Body of pancreas (tissue), 4 donors: ENCODE data around the gene TXN. TPM values are rescaled to one million over a fixed set of nuclear protein-coding genes. Genes with fewer than 3 reads are reported as not detected.

Experiments used
- ATAC-seq: fragments of 150-250 bp; one replicate; pipeline ENCODE4 v1.9.1; 2016
- DNase-seq, 4 donors: peaks; one replicate each; pipeline ENCODE4 v3.0.0-alpha.2; 2019
- H3K27ac ChIP-seq, 4 donors: fragments of 200-600 bp; sonication (generic); 1 replicate in 3 of 4; 2 replicates in 1 of 4; pipeline versions ENCODE4 v1.5.1 to v1.6.1; 2016 to 2019; ENCODE audit warnings: mild to moderate bottlenecking in 1 of 4, mixed read lengths in 1 of 4, moderate library complexity in 1 of 4
- H3K27me3 ChIP-seq, 2 donors: fragments of 200-600 bp; sonication (generic); one replicate each; pipeline ENCODE4 v1.6.0; 2016; ENCODE audit warnings: mild to moderate bottlenecking in 1 of 2
- H3K36me3 ChIP-seq, 2 donors: fragments of 200-600 bp; sonication (generic); replicated peaks in 1 of 2; 2 replicates each; pipeline ENCODE4 v1.5.1; 2016; ENCODE audit warnings: low read depth in 2 of 2; ENCODE audit not compliant: insufficient read depth in 1 of 2
- H3K4me1 ChIP-seq: fragments of 200-600 bp; sonication (generic); one replicate; pipeline ENCODE4 v1.6.0; 2016
- H3K4me3 ChIP-seq, 2 donors: fragments of 200-600 bp; sonication (generic); 1 replicate in 1 of 2; 2 replicates in 1 of 2; pipeline ENCODE4 v1.5.1; 2016 to 2019
- H3K9me3 ChIP-seq, 3 donors: fragments of 200-600 bp; sonication (generic); 1 replicate in 2 of 3; 2 replicates in 1 of 3; pipeline ENCODE4 v1.5.1; 2016
- POLR2A ChIP-seq, 3 donors: fragments of 450-650 bp; IDR thresholded peaks; one replicate each; pipeline ENCODE4 v1.6.1; 2016; ENCODE audit warnings: antibody characterized with exemption in 3 of 3, mild to moderate bottlenecking in 2 of 3
- WGBS, 2 donors: methylation state at CpG; one replicate each; pipeline ENCODE4 v1.1.5; 2017; 5-methylcytosine and 5-hydroxymethylcytosine counted together
- intact Hi-C: fragments of 100-400 bp; cut with DNase I; formaldehyde crosslinking; loops from one replicate; pipeline ENCODE4 v1.15.1; 2023
- total RNA-seq, 2 donors: library from RNA; depleted of rRNA; stranded (reverse); fragments of >200 nt; gene quantifications; one replicate each; pipeline ENCODE4 v1.1.0, GENCODE V29; 2016
- TF ChIP-seq, protein P1 (sequence below), 7 experiments: fragments of 450-650 bp in 4 of 7; fragments of 200-600 bp in 3 of 7; sonication (generic) in 3 of 7; IDR thresholded peaks; one replicate each; pipeline ENCODE4 v1.5.1; 2016 to 2019; ENCODE audit warnings: antibody characterized with exemption in 7 of 7

The TXN gene
- total RNA-seq, 2 donors from 2014 or later, result 40.2 to 93.1 TPM

DNA sequence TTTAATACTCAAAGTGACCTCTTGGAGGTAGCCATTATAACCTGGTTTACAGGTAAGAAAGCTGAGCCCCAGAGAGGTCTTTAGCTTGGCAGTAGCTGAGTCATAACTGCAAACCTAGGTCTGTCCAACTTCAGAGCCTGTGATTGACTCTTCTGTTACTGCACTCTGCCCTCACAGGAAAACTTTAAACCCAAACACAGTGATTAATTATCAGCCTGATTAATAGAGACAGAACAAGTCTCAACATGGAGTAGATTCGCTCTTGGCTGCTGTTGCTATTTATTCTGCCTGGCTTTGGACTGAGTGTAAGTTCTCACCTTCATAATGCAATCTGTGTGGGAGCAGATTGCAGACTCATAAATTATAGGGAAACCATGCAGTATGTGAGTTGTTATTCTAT lies 27.4 kb upstream of the TXN start:
- Histone ChIP-seq H3K4me3 (no peak overlapping the region), H3K4me1 (peaks cover 9% of the 10 kb centered on the region), H3K9me3 (no peaks in the 10 kb centered on the region), H3K27me3 (no peaks in the 10 kb centered on the region), H3K27ac (peak overlapping the region; percentile 12 to 58 (median 18)), H3K36me3 (no peaks in the 10 kb centered on the region)
- DNase-seq (peak in 1 of 4 donors; percentile 11), ATAC-seq (peak; percentile 58)
- 18 to 48% methylated on average over 1 of the region's 1 CpG for WGBS, 2 donors
- TF ChIP-seq POLR2A (IDR thresholded peaks at IDR 0.05), result no peak
- TF ChIP-seq, protein P1, sequence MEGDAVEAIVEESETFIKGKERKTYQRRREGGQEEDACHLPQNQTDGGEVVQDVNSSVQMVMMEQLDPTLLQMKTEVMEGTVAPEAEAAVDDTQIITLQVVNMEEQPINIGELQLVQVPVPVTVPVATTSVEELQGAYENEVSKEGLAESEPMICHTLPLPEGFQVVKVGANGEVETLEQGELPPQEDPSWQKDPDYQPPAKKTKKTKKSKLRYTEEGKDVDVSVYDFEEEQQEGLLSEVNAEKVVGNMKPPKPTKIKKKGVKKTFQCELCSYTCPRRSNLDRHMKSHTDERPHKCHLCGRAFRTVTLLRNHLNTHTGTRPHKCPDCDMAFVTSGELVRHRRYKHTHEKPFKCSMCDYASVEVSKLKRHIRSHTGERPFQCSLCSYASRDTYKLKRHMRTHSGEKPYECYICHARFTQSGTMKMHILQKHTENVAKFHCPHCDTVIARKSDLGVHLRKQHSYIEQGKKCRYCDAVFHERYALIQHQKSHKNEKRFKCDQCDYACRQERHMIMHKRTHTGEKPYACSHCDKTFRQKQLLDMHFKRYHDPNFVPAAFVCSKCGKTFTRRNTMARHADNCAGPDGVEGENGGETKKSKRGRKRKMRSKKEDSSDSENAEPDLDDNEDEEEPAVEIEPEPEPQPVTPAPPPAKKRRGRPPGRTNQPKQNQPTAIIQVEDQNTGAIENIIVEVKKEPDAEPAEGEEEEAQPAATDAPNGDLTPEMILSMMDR (IDR thresholded peaks at IDR 0.05), result no peak
- intact Hi-C loops, result no loop called here

DNA sequence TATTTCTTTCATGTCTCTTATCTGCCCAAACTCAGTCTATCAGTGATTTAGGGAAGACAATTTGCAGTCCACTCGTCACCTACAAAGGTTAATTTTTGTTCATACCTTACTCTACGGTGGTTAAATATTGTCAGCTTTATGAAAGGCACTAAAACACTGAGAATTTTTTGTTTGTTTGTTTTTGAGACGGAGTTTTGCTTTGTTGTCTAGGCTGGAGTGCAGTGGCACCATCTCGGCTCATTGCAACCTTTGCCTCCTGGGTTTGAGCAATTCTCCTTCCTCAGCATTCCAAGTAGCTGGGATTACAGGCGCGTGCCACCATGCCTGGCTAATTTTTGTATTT lies 26.4 kb upstream of the TXN start:
- no peaks in the 10 kb centered on the region for H3K36me3 ChIP-seq
- H3K9me3 ChIP-seq, result no peaks in the 10 kb centered on the region
- H3K27me3 ChIP-seq, result no peaks in the 10 kb centered on the region
- 72 to 75% methylated on average over 6 of the region's 6 CpGs for WGBS, 2 donors
- no peak overlapping the region for H3K4me3 ChIP-seq
- ATAC-seq (no peak), DNase-seq (no peak)
- no peak for TF ChIP-seq POLR2A (IDR thresholded peaks at IDR 0.05)
- TF ChIP-seq, protein P1 (IDR thresholded peaks at IDR 0.05), result no peak
- intact Hi-C loops, result no loop called here
- H3K4me1 ChIP-seq, result peaks cover 9% of the 10 kb centered on the region
- H3K27ac ChIP-seq, result no peak overlapping the region

DNA sequence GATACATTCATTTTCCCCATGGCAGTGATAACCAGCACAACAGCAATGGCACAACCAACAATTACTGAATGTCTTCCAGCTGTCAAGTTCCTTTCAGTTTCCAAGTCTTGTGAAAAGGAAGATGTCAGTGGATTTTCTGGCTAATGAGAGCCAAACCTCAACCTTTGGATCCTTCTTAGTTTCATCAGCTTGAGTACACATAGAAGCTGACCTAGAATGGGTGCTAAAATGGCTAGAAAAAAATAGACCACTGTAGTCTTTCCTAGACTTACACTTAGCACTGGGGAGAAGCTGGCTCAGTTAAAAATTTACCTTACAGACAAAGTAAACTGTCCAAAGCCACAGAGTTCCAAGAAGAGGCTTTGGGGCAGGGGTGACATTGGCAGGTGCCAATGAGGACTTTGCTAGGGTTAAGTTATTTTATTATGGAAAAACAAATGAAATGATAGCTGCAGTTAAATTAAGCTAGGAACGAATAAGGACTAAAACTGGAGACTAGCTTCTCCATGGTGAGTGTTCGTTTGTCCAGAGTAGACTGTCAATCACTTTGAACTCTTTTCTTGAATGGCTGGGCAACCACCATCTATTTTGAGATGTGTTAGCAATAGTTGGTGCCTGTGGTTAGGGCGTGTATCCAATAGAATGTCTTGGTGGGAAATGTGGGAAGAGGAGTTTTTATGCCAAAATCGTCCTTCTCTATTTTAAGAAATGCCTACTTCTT lies 25.9 kb upstream of the TXN start:
- TF ChIP-seq, protein P1 (IDR thresholded peaks at IDR 0.05), result no peak
- TF ChIP-seq POLR2A (IDR thresholded peaks at IDR 0.05), result no peak
- H3K27ac ChIP-seq, result no peak overlapping the region
- 37 to 44% methylated on average over 4 of the region's 4 CpGs for WGBS, 2 donors
- H3K9me3 ChIP-seq, result no peaks in the 10 kb centered on the region
- DNase-seq, result no peak
- no peak for ATAC-seq
- intact Hi-C loops, result no loop called here
- H3K4me3 ChIP-seq, result no peak overlapping the region
- no peaks in the 10 kb centered on the region for H3K27me3 ChIP-seq
- no peaks in the 10 kb centered on the region for H3K36me3 ChIP-seq
- H3K4me1 ChIP-seq, result peaks cover 9% of the 10 kb centered on the region

DNA sequence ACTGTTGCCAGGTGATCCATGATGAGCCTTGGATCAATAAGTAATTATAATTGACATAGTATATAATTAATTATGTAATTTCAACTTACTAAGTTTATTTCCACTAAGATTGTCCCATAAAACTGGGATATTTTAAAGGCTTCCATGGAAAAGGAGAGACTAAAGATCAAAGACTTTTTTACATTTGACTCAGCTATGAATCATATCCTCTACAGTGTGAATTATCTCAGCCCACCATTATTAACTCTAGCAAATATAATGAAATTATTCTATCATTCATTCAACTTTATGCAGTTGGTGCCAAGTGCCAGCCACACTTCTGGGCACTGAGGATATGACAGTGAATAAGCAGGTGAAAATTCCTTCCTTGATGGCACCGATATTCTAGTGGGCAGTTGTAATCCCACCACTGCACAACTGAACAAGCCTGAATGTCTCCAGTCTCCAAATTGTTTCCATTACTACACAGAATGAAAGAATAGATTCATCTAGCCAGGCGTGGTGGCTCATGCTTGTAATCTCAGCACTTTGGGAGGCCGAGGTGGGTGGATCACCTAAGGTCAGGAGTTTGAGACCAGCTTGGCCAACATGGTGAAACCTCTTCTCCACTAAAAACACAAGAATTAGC lies 21.9 kb upstream of the TXN start:
- DNase-seq (no peak), ATAC-seq (no peak)
- peaks cover 5% of the 10 kb centered on the region for H3K4me1 ChIP-seq
- TF ChIP-seq, protein P1 (IDR thresholded peaks at IDR 0.05), result no peak
- no peak for TF ChIP-seq POLR2A (IDR thresholded peaks at IDR 0.05)
- no peak overlapping the region for H3K27ac ChIP-seq
- no peaks in the 10 kb centered on the region for H3K36me3 ChIP-seq
- no peaks in the 10 kb centered on the region for H3K9me3 ChIP-seq
- intact Hi-C loops, result no loop called here
- 76 to 82% methylated on average over 3 of the region's 3 CpGs for WGBS, 2 donors
- H3K27me3 ChIP-seq, result no peaks in the 10 kb centered on the region
- no peak overlapping the region for H3K4me3 ChIP-seq

DNA sequence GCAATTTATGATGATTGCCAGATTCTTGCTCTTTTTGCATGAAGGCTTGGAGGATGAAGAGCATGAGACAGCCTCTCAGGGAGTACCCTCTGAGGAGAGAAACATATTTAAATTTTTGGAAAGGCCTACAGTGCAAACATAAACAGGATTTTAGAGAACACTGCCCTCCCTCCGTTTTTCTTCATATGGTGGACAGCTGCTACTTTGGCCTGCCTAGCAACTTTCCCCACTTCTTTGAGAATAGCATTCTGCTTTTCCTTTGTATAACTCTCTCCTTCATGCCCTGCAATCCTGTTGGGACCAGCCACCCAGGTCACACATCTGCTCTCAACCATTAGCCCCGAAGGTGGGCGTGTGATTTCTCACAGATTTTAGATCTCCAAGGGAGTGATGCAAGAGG lies 20.5 kb upstream of the TXN start:
- intact Hi-C loops, result no loop called here
- H3K4me3 ChIP-seq, result no peak overlapping the region
- no peak overlapping the region for H3K27ac ChIP-seq
- DNase-seq (no peak), ATAC-seq (no peak)
- no peak for TF ChIP-seq POLR2A (IDR thresholded peaks at IDR 0.05)
- TF ChIP-seq, protein P1 (IDR thresholded peaks at IDR 0.05), result no peak
- H3K4me1 ChIP-seq, result no peaks in the 10 kb centered on the region
- no peaks in the 10 kb centered on the region for H3K36me3 ChIP-seq
- WGBS, 2 donors, result 68 to 70% methylated on average over 3 of the region's 3 CpGs
- H3K27me3 ChIP-seq, result no peaks in the 10 kb centered on the region
- no peaks in the 10 kb centered on the region for H3K9me3 ChIP-seq
